ENCODE measurements around the gene SEPSECS. TPM values are rescaled to one million over a fixed set of nuclear protein-coding genes. Genes with fewer than 3 reads are reported as not detected.

Gene SEPSECS
- total and polyA plus RNA-seq, 2 of the 8 experiments (the other 6 are each of a cell fraction or from before 2014, with no cell fraction given), result 1.9 to 4.1 TPM

DNA sequence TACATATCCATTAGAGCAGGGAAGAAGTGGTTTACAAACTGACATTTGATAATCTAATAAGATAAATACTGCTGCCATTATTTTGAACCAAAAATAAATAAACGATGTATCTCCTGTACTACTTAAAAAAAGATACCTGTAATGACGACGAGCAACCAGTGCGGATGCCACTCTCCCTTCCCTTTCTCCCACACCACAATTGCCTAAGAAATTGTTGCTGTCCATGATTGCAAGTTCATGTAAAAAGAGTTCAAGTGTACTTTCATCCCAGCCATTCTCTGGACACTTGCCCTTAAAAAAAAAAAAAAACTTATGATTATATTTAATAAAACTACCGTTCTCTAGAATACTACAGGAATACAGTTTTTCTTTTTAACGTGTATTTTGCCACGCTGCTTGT lies 1.4 kb downstream of the SEPSECS start (continued):
- TF ChIP-seq SP4 (IDR thresholded peaks at IDR 0.05; ENCODE audit: low read length), result no peak
- TF ChIP-seq SP2 (IDR thresholded peaks at IDR 0.05; ENCODE audit: low read length), result no peak
- no peak for TF ChIP-seq GTF2F1 (IDR thresholded peaks at IDR 0.05; ENCODE audit: borderline replicate concordance, low read depth, low read length)
- no peak for TF ChIP-seq KDM5A (IDR thresholded peaks at IDR 0.05; ENCODE audit: low read length)
- TF ChIP-seq ASH2L (IDR thresholded peaks at IDR 0.05; ENCODE audit: low read length), result no peak
- no peak for TF ChIP-seq HDAC6 (IDR thresholded peaks at IDR 0.05; ENCODE audit: low read depth, low read length)
- TF ChIP-seq TBP (IDR thresholded peaks at IDR 0.05; ENCODE audit: low read depth, low read length), result no peak
- TF ChIP-seq SRF (IDR thresholded peaks at IDR 0.05; ENCODE audit: low read depth, low read length), result no peak
- TF ChIP-seq POLR2A (IDR thresholded peaks at IDR 0.05; ENCODE audit: control extremely low read depth in 1 of 2, low read depth in 2 of 2, low read length in 2 of 2), result no peak
- TF ChIP-seq GABPA (IDR thresholded peaks at IDR 0.05; ENCODE audit: borderline replicate concordance, insufficient read depth, low read length), result no peak

All from H1 (cell line).